Measurements from ENCODE around the gene KCNH8.

The KCNH8 gene

DNA sequence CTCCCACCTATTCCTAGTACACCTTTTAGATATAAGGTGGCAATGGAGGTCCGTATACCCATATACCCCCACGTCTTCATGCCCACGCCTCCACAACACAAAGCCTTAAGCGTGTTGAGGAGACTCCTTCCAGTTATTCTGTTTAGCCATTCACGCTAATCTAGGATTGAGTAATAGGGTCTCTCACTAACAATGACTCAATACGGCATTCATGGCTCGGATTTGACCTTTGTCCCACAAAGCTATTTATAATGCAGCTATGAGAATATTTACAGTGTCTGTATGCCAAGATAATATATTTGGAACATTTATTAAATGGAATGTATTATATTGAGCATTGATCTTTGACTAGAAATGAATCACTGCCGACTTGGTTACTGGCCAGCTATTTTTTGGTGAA, 215.8 kb downstream of the KCNH8 start:
- Histone ChIP-seq H3K9ac (ENCODE audit: low read length) (no peak overlapping the region), H3K36me3 (ENCODE audit: control insufficient read depth, insufficient read depth, low read length) (no peaks in the 10 kb centered on the region), H3K4me3 (ENCODE audit: low read depth, low read length) (no peak overlapping the region), H3K9me3 (ENCODE audit: control insufficient read depth, insufficient read depth, low read depth, low read length) (no peaks in the 10 kb centered on the region), H3K27ac (ENCODE audit: low read depth, low read length) (no peak overlapping the region; the same call in 1 of the 2 replicates), H3K4me1 (ENCODE audit: control insufficient read depth, insufficient read depth, low read length) (peaks cover 4% of the 10 kb centered on the region; the same call in 1 of the 2 replicates), H3K27me3 (ENCODE audit: control insufficient read depth, insufficient read depth, low read length) (no peaks in the 10 kb centered on the region)

DNA sequence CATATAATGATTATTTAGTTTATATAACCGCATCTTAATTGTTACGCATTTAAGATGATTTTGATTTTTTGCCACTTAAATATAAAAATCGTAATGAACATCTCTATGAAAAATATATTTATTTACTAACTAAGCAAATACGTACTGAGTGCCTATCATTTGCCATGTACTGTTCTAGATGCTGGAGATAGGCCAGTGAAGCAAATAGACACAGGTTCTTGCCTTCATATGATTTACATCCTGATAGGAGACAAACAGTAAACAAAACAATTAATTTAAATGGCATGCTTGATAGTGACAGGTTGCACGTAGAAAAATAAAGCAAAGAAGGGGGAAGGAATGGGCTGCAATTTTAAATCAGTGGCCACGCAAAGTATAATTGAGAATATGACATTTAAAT, 217.2 kb downstream of the KCNH8 start:
- H3K36me3 ChIP-seq (ENCODE audit: control insufficient read depth, insufficient read depth, low read length) = no peaks in the 10 kb centered on the region
- peaks cover 4% of the 10 kb centered on the region; the same call in 1 of the 2 replicates for H3K4me1 ChIP-seq (ENCODE audit: control insufficient read depth, insufficient read depth, low read length)
- no peak overlapping the region for H3K27ac ChIP-seq (ENCODE audit: low read depth, low read length)
- no peaks in the 10 kb centered on the region for H3K27me3 ChIP-seq (ENCODE audit: control insufficient read depth, insufficient read depth, low read length)
- no peaks in the 10 kb centered on the region for H3K9me3 ChIP-seq (ENCODE audit: control insufficient read depth, insufficient read depth, low read depth, low read length)
- no peak overlapping the region for H3K9ac ChIP-seq (ENCODE audit: low read length)
- H3K4me3 ChIP-seq (ENCODE audit: low read depth, low read length) = no peak overlapping the region

DNA sequence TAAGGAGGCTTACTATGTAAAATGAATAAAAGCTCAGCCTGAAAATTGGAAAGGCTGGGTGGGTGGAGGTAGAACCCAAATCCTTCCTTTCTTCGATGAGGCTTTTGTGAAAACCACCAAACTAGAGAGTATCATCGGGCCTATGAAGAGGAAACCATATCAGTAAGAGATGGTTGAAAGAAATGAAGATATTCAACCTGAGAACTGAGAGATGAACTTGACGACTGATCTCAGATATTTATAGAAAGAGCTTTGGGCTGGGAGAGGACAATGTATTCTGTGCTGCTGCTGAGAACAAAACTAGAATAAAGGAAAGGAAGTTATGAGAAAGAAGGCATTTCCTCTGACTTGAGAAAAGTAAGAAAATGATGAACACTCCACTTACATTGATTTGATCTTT, 236.6 kb downstream of the KCNH8 start:
- H3K27me3 ChIP-seq (ENCODE audit: control insufficient read depth, insufficient read depth, low read length) = no peaks in the 10 kb centered on the region
- H3K36me3 ChIP-seq (ENCODE audit: control insufficient read depth, insufficient read depth, low read length) = no peaks in the 10 kb centered on the region
- H3K9me3 ChIP-seq (ENCODE audit: control insufficient read depth, insufficient read depth, low read depth, low read length) = peaks cover 4% of the 10 kb centered on the region; the same call in 1 of the 2 replicates
- H3K4me1 ChIP-seq (ENCODE audit: control insufficient read depth, insufficient read depth, low read length) = no peaks in the 10 kb centered on the region; the same call in 1 of the 2 replicates
- H3K27ac ChIP-seq (ENCODE audit: low read depth, low read length) = no peak overlapping the region
- no peak overlapping the region for H3K9ac ChIP-seq (ENCODE audit: low read length)
- H3K4me3 ChIP-seq (ENCODE audit: low read depth, low read length) = no peak overlapping the region

DNA sequence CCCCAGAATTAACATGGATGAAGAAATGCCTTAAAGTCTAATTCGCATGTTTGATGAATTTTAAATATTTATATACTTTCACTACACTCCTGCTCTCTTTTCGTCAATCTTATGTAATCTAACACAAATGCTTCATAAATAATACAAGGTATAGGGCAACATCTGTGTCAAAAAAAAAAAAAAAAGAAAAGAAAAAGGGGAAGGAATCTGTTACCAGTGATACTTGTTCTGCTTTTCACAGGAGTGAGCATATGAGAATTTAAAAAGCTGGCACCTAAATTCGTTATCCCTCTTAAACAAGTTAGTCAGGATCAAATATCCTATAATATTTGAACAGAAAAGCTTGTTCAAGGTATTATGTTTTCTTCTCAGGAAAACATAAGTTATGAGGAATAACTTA, 243.8 kb downstream of the KCNH8 start:
- no peaks in the 10 kb centered on the region; the same call in 1 of the 2 replicates for H3K4me1 ChIP-seq (ENCODE audit: control insufficient read depth, insufficient read depth, low read length)
- no peaks in the 10 kb centered on the region for H3K36me3 ChIP-seq (ENCODE audit: control insufficient read depth, insufficient read depth, low read length)
- no peak overlapping the region for H3K4me3 ChIP-seq (ENCODE audit: low read depth, low read length)
- H3K27me3 ChIP-seq (ENCODE audit: control insufficient read depth, insufficient read depth, low read length) = no peaks in the 10 kb centered on the region
- H3K27ac ChIP-seq (ENCODE audit: low read depth, low read length) = no peak overlapping the region
- no peak overlapping the region for H3K9ac ChIP-seq (ENCODE audit: low read length)
- no peaks in the 10 kb centered on the region for H3K9me3 ChIP-seq (ENCODE audit: control insufficient read depth, insufficient read depth, low read depth, low read length)

DNA sequence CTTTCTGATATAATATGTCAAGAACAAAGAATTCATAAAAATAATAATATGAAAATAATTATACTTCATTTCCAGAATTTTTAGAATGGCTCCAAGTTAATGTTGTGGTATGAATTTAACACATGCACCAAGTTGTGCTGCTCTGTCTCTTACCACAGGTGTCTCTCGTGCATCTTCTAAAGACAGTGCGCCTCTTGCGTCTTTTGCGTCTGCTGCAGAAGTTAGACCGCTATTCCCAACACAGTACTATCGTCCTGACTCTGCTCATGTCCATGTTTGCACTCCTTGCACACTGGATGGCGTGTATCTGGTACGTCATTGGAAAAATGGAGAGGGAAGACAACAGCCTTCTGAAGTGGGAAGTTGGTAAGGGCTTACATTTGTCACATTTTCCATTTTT, 246.6 kb downstream of the KCNH8 start:
- Histone ChIP-seq H3K9me3 (ENCODE audit: control insufficient read depth, insufficient read depth, low read depth, low read length) (no peaks in the 10 kb centered on the region), H3K27me3 (ENCODE audit: control insufficient read depth, insufficient read depth, low read length) (no peaks in the 10 kb centered on the region), H3K27ac (ENCODE audit: low read depth, low read length) (no peak overlapping the region), H3K4me1 (ENCODE audit: control insufficient read depth, insufficient read depth, low read length) (peaks cover 13% of the 10 kb centered on the region; the same call in 1 of the 2 replicates), H3K9ac (ENCODE audit: low read length) (no peak overlapping the region), H3K36me3 (ENCODE audit: control insufficient read depth, insufficient read depth, low read length) (no peaks in the 10 kb centered on the region), H3K4me3 (ENCODE audit: low read depth, low read length) (no peak overlapping the region)

DNA sequence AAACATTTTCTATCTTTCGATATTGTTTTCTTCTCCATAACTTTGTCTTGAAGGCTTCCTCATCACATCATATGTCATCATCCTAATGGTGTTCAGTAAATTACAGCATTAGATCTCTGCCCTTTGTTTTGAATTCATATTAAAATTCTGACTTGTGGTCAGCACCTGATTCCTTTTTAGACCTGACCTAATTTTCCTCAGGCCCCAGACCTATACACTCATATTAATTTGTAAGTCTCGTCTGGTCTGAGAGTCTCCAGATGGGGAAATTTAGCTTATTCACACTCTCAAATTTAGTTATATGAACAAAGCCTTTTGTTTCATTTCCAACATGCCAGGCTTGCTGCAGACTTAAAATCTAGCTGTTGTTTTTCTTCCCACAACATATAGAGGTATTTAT, 248.4 kb downstream of the KCNH8 start:
- H3K27ac ChIP-seq (ENCODE audit: low read depth, low read length) = no peak overlapping the region
- no peaks in the 10 kb centered on the region for H3K36me3 ChIP-seq (ENCODE audit: control insufficient read depth, insufficient read depth, low read length)

DNA sequence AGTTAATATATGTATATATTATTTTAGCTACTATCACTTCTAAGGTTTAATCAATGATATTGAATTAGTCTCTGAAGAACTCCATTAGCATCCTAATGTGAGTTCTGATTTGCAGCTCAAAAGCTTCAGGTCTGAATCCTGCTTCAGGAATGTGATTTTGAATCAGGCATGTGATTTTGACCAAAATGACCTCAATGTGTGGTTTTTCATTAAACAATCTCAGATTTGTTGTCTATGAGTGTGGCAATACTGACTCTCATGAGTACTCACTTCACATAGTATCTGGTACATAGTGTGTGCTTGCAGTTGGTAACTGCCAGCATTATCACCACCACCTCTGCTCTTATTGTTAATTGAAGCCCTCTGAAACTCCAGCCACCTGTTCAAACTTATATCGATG, 251.0 kb downstream of the KCNH8 start:
- no peaks in the 10 kb centered on the region for H3K36me3 ChIP-seq (ENCODE audit: control insufficient read depth, insufficient read depth, low read length)
- H3K4me1 ChIP-seq (ENCODE audit: control insufficient read depth, insufficient read depth, low read length) = peaks cover 13% of the 10 kb centered on the region; the same call in 1 of the 2 replicates
- H3K27ac ChIP-seq (ENCODE audit: low read depth, low read length) = no peak overlapping the region
- H3K4me3 ChIP-seq (ENCODE audit: low read depth, low read length) = no peak overlapping the region
- H3K9me3 ChIP-seq (ENCODE audit: control insufficient read depth, insufficient read depth, low read depth, low read length) = no peaks in the 10 kb centered on the region
- no peak overlapping the region for H3K9ac ChIP-seq (ENCODE audit: low read length)
- H3K27me3 ChIP-seq (ENCODE audit: control insufficient read depth, insufficient read depth, low read length) = no peaks in the 10 kb centered on the region

More for the DNA sequence above, 248.4 kb downstream of the KCNH8 start:
- Histone ChIP-seq H3K4me1 (ENCODE audit: control insufficient read depth, insufficient read depth, low read length) (peaks cover 13% of the 10 kb centered on the region; the same call in 1 of the 2 replicates), H3K9me3 (ENCODE audit: control insufficient read depth, insufficient read depth, low read depth, low read length) (no peaks in the 10 kb centered on the region), H3K9ac (ENCODE audit: low read length) (no peak overlapping the region), H3K4me3 (ENCODE audit: low read depth, low read length) (no peak overlapping the region), H3K27me3 (ENCODE audit: control insufficient read depth, insufficient read depth, low read length) (no peaks in the 10 kb centered on the region)

DNA sequence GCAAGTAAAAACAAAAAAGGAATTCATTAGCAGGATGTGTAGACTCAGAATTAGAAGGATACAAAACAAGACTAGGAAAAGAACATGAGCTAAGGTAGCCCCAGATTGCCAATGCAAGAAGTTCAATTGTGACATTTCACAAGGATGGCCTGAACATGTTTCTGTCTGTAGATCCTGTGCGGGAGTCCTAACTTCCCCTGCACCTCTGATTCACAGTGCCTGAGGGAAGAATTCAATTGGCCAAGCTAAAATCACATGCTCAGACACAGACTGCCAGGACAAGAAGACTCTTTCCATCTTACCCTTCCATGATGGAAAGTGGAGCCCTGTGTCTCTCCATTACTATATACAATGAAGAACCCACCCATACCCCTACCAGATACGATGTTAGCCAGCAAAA, 251.5 kb downstream of the KCNH8 start:
- no peak overlapping the region for H3K4me3 ChIP-seq (ENCODE audit: low read depth, low read length)
- H3K9ac ChIP-seq (ENCODE audit: low read length) = no peak overlapping the region
- peaks cover 13% of the 10 kb centered on the region; the same call in 1 of the 2 replicates for H3K4me1 ChIP-seq (ENCODE audit: control insufficient read depth, insufficient read depth, low read length)
- no peak overlapping the region for H3K27ac ChIP-seq (ENCODE audit: low read depth, low read length)
- H3K27me3 ChIP-seq (ENCODE audit: control insufficient read depth, insufficient read depth, low read length) = no peaks in the 10 kb centered on the region
- H3K36me3 ChIP-seq (ENCODE audit: control insufficient read depth, insufficient read depth, low read length) = no peaks in the 10 kb centered on the region
- H3K9me3 ChIP-seq (ENCODE audit: control insufficient read depth, insufficient read depth, low read depth, low read length) = no peaks in the 10 kb centered on the region

DNA sequence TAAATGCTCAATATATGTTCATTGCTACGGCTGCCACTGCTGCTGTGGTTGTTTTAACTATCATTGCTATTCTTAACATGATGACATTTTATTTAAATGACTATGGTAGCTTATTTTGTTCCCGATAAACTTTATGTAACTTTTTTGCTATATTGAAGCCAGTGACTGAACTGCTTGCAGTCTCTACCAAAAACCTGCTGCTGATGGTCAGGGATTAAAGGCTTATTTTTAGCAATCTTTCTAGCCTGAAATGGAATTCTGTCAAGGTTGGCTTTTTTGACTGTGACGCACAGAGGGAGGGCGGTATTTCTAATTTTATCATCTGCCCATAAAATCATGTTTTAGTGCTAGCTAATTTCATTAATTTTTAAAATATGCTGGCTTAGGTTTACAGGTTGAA, 271.8 kb downstream of the KCNH8 start:
- Histone ChIP-seq H3K27me3 (ENCODE audit: control insufficient read depth, insufficient read depth, low read length) (no peaks in the 10 kb centered on the region), H3K9me3 (ENCODE audit: control insufficient read depth, insufficient read depth, low read depth, low read length) (no peaks in the 10 kb centered on the region), H3K9ac (ENCODE audit: low read length) (no peak overlapping the region), H3K4me3 (ENCODE audit: low read depth, low read length) (no peak overlapping the region), H3K4me1 (ENCODE audit: control insufficient read depth, insufficient read depth, low read length) (no peaks in the 10 kb centered on the region), H3K27ac (ENCODE audit: low read depth, low read length) (no peak overlapping the region), H3K36me3 (ENCODE audit: control insufficient read depth, insufficient read depth, low read length) (no peaks in the 10 kb centered on the region)

DNA sequence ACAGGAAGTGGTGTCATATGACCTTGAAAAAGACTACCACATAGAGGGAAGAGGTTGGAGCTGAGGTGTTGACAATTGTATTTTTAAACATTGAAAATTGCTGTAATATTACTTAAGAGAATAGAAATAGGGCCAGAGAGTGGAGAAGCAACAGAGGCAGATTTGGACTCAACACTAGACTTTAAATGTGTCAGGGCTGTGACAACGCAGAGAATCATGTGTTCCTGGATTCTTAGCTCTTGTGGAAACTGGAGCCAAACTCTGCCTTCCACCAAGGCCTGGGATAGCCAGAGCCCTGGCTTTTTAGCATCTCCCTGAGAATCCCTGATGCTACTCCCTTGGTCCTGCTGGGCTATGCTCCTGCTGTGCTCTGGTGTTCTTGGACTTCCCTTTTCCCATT, 277.5 kb downstream of the KCNH8 start:
- H3K4me3 ChIP-seq (ENCODE audit: low read depth, low read length) = no peak overlapping the region
- no peaks in the 10 kb centered on the region for H3K36me3 ChIP-seq (ENCODE audit: control insufficient read depth, insufficient read depth, low read length)
- H3K4me1 ChIP-seq (ENCODE audit: control insufficient read depth, insufficient read depth, low read length) = no peaks in the 10 kb centered on the region
- no peaks in the 10 kb centered on the region for H3K9me3 ChIP-seq (ENCODE audit: control insufficient read depth, insufficient read depth, low read depth, low read length)
- H3K27ac ChIP-seq (ENCODE audit: low read depth, low read length) = no peak overlapping the region
- no peak overlapping the region for H3K9ac ChIP-seq (ENCODE audit: low read length)
- no peaks in the 10 kb centered on the region for H3K27me3 ChIP-seq (ENCODE audit: control insufficient read depth, insufficient read depth, low read length)

DNA sequence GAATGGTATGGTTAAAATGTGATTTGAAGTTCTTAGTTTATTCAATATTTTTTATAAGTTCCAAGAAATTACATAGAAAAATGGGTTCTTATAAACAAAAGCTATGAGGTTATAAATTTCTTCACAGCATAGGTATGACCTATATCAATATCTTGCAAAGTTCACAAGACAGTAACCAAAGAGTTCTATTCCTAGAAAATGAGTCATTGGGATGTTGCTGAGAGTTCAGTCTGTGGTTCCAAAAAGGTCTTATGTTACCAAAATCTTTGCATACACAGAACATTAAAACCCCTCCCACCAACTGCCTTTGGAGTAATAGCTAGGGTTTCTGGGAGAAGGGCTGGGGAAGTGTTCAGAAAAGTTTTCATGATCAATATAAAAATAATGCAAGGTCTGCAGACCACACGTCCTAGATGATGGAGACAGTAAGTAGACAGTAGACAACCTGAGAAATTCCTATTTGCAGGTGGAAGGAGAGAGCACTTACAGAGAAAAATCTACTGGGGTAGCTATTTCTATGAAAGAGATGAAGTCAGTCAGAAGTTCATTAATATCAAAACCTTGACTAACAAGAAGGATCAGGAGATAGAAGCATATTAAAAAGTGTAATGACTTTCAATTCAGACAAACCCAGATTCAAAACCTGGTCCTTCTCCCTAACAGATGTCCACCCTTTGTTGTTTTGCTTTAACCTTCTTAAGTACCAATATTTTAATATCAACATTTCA, 279.3 kb downstream of the KCNH8 start:
- H3K4me3 ChIP-seq (ENCODE audit: low read depth, low read length) = no peak overlapping the region
- H3K4me1 ChIP-seq (ENCODE audit: control insufficient read depth, insufficient read depth, low read length) = no peaks in the 10 kb centered on the region
- no peak overlapping the region for H3K9ac ChIP-seq (ENCODE audit: low read length)
- no peaks in the 10 kb centered on the region for H3K9me3 ChIP-seq (ENCODE audit: control insufficient read depth, insufficient read depth, low read depth, low read length)
- no peaks in the 10 kb centered on the region for H3K27me3 ChIP-seq (ENCODE audit: control insufficient read depth, insufficient read depth, low read length)
- H3K27ac ChIP-seq (ENCODE audit: low read depth, low read length) = no peak overlapping the region
- H3K36me3 ChIP-seq (ENCODE audit: control insufficient read depth, insufficient read depth, low read length) = no peaks in the 10 kb centered on the region

Measured in HUES6 (cell line).